Stimulated activated CD4-positive, alpha-beta T cell treated with anti-CD3 and anti-CD28 coated beads, Interleukin-12 subunit alpha, Interleukin-12 subunit beta, amount 100 ng/mL, for 48 hours (primary cell): ENCODE measurements around the gene FBRSL1.

Experiments used
- DNase-seq, 3 donors: peaks; one replicate each; pipeline ENCODE4 v3.0.0-alpha.2; 2020; ENCODE audit warnings: low read depth in 2 of 3, low spot score in 1 of 3

FBRSL1 gene

GRCh38 chr12:132495629-132496357 is 5.8 kb downstream of the FBRSL1 start:
- DNase-seq, result no peak

- no peak for DNase-seq
Measured at GRCh38 chr12:132496358-132496669, 6.4 kb downstream of the FBRSL1 start.

- DNase-seq, result no peak
Measured at GRCh38 chr12:132496710-132497109, 6.8 kb downstream of the FBRSL1 start.

- DNase-seq, result no peak
Measured at GRCh38 chr12:132497514-132498405, 7.8 kb downstream of the FBRSL1 start.

- no peak for DNase-seq
Measured at GRCh38 chr12:132498931-132499330, 9.0 kb downstream of the FBRSL1 start.

GRCh38 chr12:132500142-132500855 is 10.3 kb downstream of the FBRSL1 start:
- no peak for DNase-seq

- DNase-seq, result no peak
Measured at GRCh38 chr12:132500856-132501180, 10.9 kb downstream of the FBRSL1 start.

GRCh38 chr12:132501204-132501940 is 11.4 kb downstream of the FBRSL1 start:
- no peak for DNase-seq

GRCh38 chr12:132502149-132502881 is 12.4 kb downstream of the FBRSL1 start:
- no peak for DNase-seq

- DNase-seq, result no peak
Measured at GRCh38 chr12:132502882-132503193, 12.9 kb downstream of the FBRSL1 start.

GRCh38 chr12:132503618-132504204 is 13.8 kb downstream of the FBRSL1 start:
- DNase-seq, result no peak

GRCh38 chr12:132505105-132505851 is 15.3 kb downstream of the FBRSL1 start:
- DNase-seq, result no peak

GRCh38 chr12:132505852-132506219 is 15.9 kb downstream of the FBRSL1 start:
- DNase-seq, result no peak

- DNase-seq, result peak; percentile 49 to 62 (median 58)
Measured at GRCh38 chr12:132506328-132507160, 16.6 kb downstream of the FBRSL1 start.

- no peak for DNase-seq
Measured at GRCh38 chr12:132507161-132507538, 17.2 kb downstream of the FBRSL1 start.

- no peak for DNase-seq
Measured at GRCh38 chr12:132507656-132508490, 17.9 kb downstream of the FBRSL1 start.

GRCh38 chr12:132508491-132508740 is 18.5 kb downstream of the FBRSL1 start:
- DNase-seq, result no peak
